ENCODE measurements around the gene TCAP.

The TCAP gene, protein sequence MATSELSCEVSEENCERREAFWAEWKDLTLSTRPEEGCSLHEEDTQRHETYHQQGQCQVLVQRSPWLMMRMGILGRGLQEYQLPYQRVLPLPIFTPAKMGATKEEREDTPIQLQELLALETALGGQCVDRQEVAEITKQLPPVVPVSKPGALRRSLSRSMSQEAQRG

DNA sequence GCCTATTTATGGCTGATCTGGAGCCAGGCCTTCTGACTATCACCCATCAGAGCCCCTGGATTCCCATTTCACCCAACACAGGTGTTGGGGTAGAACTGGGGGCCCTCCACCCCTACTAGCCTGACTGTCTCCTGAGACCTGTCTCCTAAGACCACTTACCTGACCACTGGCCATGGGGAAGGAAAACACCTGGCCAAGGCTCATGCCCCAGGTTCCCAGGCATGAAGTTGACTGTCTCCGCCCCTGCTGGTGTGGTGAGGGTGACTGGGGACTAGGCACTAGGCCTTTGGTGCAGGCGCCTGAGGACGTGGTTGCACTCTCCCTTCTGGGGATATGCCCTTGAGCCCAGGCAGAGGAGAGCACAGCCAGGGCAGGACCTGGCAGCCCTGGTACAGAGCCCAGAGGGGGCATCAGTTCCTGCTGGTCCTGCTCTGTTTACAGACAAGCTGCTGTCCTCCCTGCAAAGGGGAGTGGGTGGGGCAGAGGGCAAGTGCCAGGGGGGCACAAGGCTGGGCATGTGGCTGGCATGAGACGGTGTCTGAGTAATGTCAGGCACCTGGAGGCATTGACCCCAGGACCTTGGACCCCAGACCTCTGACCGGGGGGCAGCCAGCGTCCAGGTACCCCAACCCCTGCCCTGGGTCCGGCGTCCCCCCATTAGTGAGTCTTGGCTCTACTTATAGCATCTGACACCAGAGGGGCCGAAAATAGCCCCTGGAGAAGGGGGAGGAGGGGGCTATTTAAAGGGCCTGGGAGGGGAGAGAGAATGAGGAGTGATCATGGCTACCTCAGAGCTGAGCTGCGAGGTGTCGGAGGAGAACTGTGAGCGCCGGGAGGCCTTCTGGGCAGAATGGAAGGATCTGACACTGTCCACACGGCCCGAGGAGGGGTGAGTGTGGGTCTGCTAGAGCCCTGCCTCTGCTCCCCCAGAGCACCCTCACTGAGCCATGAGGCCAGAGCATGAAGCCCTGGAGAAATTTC lies at the start of gene TCAP:
Gene TCAP, plus strand, starts transcription at position 769 of the 981 bp plus-strand sequence. Its CDS starts 11 bp downstream, at position 780.
- no peak for DNase-seq

DNA sequence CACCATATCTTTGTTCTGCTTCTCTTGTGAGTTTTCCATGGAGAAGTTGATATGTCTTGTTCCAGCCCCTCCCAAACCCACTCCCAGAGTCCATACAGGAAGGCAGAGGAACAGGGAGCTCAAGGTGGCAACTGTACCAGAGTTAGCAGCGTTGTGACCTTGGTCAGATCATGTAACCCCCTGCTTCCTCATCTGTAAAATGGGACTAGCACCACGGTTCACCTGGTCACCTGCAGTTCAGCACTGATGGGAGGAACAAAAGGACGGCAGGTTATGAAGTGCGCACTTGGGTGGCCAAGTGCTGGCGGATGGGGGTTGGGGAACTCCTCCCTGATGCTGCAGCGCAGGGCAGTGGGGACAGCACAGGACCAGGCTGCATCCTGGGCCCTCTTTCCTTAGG lies 49.7 kb upstream of the TCAP start:
- no peak for DNase-seq

DNA sequence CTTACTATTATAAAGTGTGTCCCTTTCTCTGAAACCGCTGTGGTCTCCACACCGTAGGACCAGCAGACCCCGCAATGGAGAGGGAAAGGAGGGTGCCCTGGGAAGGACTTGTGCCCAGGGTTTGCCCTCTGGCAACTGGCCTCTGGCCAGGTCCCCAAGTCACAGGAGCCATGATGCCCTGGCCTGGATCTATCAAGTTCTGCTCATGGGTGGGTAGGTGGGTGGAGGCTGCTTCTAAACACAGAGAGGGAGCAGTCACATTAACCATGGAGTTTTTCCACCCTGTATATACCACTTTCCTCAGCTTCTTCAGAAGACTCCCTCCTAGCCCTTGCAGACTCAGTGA lies 48.1 kb upstream of the TCAP start:
- DNase-seq: no peak

DNA sequence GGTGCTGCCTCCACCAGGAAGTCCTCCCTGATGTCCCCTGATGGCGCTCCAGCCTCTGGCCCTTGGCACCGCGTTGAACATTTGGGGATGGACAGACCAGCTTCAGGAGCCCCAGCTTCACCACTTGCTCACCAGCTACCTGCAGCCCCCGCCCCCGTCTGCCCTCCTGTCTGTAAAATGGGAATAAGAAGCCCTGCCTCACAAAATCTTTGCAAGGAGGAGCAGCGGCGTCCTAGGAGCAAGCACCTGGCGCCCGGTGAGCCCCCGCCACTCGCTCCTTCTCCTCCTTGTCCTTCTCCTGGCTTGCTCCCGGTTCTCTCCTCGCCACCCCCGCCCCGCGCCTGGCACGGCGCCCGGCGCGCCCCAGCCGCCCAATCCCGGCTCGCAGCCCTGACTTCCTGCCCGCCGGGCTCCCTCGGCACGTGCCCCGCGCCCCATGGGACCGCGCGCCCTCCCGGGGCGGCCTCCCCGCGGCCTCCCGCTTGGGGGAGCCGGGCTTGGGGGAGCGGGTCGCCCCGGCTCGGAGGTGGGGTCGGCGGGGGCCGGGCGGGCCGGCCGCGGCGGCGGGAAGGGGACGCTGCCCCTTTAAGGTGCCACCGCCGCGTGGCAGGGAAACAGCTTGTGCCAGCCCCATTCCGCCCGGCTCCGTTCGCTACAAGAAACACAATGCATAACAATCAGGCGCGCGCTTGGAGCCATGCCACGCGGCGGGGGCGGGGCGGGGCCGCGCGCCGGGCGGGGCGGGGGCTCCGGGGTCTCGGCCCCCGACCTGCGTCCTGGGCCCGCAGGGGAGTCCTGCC lies 47.5 kb upstream of the TCAP start:
- peak; percentile 55 for DNase-seq

DNA sequence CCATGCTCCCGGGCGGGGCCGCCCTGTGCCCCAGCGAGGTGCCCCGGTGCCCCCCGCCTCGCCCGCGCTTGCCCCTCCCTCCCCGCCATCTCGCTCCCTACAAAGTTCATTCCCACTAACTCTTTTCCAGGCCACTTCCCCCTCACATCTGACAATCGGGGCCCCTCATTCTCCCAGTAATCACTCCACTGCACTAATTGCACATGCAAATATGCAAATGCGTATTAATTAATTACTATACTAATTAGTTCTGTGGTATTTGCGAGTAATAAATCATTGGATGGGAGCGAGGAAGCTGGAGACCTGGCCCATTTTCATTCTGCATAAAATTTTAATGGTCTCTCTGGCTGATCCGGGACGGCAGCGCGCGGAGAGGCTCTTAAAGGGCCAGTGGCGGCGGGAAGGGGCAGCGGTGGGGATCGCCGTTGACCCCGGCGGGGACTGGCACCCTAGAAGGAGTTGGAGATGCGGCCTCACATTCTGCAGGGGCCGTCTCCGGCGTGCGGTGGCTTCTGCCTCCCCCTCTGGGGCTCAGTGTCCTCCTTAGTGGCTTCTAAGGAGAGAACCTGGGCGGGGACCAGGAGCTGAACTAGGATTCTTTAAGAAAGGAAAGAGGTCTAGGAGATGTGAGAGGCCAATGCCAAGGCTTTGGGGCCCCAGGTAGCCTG lies 46.8 kb upstream of the TCAP start:
- no peak for DNase-seq

DNA sequence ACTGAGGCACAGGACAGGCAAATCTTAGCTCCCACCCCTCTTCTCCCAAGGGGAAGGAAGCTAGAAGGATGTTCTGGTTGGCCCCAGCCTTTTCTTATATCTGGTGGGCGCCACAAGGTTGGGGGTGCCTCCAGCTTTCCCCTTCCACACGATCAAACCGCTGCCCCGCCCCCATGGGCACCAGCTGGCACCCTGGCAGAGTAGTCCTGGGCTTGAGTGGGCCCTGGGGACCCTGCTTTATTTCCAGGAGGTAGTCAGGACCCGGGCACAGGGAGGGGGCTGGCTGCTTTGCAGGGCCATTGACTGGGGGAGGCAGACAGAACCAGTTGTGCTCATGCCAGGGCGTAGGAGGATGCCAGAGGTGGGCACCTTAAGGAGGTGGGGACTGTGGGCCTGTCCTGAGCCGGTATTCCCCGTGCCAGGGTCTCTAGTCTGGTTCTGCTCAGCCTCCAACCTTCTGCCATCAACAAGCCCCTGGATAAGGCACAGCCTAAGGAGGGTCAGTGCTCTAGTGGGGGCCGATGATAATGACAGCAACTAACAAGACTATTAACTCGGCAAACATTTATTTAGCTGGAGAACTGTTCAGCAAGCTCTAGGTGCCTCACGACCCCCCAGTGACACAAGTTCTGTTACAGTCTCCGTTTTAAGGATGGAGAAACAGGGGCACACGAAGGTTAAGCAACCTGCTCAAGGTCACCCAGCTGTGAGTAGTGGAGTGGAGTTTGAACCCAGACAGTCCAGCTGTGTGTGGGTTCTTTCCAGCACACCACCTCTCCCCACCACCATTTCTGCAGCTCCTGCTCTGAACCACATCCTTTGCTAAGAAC lies 46.0 kb upstream of the TCAP start:
- DNase-seq: no peak

DNA sequence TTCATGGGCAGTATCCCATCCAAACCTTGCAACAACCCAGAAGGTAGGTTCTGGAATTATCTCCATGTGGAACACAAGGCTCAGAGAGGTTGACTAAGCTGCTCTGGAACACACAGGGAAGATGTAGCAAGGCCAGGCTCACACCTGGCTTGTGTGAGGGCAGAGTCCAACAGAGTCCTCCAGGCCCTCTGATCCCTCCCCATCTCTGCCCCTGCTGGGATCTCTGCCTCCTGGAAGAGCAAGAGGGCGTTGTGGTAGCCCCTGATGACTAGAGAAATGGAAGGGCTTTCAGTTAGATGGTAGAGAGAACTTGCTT lies 45.4 kb upstream of the TCAP start:
- no peak for DNase-seq

DNA sequence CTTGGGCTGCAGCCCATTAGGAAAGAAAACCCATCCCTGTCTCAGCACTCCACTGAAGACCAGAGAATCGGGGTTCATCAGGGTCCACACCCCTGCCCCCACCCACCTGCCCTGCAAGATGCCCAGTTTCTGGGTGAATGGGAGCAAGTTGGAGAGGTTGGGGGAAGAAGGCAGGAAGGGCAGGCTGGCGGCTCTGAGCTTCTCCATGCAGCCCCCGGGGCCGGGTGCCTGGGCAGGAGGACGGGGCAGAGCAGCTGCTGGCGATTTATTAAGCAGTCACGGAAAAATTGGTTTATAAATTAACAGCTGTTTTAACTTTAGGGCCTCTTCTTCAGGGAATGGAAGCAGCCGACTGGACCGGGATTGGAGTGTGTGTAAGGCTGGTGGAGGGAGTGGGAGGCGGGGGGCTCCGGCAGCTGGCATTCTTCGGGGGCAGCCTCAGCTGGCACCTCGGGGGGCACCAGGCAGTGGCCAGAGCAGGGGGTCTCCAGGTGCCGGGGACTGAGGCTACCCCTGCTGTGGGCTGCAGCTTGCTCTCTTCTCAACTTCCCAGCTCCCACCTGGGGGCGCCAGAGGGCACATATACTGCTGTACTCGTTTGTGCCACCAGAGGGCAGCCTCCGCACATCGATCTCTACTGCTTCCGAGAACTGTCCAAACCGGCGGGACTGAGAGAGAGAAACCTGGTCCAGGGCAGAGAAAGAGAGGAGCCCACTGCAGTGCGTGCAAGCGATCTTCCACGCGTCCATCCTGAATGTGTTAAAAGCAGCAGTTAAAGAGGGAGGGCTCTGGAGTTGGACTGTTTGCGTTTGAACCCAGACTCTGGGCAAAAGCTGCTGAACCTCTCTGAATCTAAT lies 43.4 kb upstream of the TCAP start:
- DNase-seq: peak; percentile 90

DNA sequence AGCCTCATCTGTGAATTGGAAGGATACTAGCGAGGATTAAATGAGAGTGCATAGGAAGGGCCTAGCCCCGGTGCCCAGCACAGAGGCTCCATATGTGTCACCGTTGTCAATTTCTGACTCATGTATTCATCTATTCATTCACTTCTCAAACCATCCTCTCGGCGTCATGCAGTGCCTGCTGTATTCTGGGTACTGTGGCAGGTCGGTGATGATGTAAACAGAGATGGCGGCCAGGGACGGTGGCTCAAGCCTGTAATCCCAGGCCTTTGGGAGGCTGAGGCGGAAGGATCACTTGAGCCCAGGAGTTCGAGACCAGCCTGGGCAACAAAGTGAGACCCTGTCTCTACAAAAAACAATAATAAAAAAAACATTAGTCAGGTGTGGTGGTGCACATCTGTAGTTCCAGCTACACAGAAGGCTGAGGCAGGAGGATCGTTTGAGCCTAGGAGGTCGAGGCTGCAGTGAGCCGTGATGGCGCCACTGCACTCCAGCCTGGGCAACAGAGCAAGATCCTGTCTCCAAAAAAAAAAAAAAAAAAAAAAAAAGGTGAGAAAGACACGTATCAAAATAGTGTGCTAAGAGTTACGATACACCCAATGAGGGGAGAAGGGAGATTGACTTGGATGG lies 42.7 kb upstream of the TCAP start:
- DNase-seq: peak; percentile 55

DNA sequence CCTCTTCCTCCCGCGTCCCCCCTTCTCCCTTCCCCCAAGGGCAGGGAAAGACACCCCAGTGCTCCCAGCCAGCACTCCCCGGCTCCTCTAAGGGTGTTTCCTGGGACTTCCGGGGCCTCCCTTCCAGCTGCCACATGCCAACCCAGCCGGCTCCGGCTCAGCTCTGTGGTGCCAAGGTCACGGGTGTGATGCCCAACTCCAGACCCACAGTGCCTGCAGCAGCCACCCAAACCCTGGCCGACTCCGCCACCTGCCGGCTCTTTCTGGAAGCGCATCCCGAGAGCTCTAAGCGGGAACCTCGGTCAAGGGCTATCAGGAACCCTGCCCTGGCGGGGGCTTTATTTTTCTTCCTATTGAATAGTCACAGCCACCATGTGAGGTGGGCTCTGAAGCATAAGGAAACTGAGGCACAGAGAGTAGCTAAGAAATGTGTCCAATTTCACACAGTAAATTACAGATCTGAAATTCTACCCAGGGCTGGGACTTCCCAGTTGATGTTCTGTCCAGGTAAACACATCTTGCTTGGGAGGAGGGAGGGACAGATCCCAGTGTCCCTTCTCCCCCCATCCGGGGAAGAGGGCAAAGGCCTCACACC lies 41.7 kb upstream of the TCAP start:
- DNase-seq: peak; percentile 89

DNA sequence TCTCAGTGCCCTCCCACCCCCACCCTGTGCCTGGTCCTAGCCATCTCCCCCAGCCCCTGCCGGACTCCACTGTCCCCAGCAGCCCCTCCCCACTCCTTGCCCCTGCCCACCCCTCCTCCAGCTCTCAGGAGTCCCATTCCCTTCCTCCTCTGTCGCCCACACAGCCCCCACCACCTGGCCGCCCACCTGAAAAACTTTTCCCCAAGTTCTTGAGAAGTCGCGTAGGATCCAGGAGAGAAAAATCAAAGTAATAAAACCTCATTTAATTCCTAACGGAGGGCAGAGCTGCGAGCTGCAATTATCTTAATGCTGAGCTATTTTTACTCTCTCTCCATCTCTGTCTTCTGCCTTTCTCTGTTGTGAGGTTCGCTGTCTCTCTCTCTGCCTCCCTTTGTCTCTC lies 40.8 kb upstream of the TCAP start:
- DNase-seq: no peak

DNA sequence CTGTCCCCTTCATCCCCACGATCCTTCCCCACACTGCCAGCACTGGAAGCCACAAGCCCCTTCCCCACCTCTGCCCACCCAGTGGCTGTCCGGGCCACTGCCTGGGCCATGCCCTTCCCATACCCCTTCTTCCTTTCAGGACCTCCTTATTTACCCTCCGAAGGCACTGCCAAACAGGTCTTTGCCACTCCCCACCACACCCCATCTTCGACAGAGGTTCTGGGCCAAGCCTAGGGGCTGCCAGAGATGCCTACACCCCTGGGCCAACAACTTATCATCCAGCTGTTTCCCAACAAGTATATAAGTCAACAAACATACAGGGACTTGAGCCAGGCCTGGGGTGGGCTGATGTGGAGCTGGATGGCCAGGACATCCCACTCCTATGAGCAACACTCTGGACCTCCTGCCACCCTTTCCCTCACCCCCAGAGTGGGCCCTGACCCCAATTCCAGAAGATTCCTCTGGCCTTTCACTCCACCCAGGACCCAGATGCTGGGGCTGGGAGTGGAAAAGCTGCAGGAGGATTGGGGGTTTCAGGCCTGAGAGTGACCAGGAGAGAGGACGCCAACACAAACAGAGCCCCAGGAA lies 39.9 kb upstream of the TCAP start:
- no peak for DNase-seq

DNA sequence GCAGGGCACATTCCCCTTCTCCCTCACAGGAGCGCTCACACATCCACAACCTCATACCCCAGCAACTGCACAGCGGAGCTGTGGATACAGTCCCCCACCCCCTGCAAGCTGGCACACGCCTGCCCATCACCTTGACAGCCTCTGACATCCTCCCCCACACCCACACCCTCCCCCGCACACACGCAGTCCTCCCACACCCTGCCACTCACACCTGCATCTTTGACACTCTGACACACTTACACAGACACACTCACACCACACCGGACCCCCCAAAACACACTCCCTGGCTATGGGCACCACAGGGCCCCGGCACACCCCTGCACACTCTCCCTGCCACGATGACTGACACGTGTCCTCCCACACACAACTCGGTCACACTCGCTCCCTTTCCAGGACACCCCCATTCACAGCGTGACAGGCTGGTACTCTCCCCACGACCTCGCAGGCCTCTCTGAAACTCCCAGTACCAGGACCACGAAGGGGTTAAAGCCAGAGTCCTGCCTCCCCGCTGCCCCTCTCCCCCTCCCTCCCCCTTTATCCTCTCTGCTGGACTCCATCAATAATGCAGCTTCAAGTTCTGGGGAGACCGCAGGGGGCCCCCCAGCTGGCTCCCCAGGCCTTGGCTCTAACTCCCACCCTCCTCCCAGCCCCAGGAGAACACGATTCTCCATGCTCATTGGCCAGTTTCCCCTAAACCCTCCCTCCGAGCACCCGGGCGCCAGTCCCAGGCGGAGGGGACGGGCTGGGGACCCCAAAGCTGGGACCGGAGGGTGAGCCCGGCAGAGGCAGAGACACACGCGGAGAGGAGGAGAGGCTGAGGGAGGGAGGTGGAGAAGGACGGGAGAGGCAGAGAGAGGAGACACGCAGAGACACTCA lies 38.7 kb upstream of the TCAP start, which contains the start of gene PPP1R1B:
Gene PPP1R1B, plus strand, starts transcription at position 782 of the 876 bp plus-strand sequence. CDS start 441 bp downstream, outside the sequence.
- no peak for DNase-seq

DNA sequence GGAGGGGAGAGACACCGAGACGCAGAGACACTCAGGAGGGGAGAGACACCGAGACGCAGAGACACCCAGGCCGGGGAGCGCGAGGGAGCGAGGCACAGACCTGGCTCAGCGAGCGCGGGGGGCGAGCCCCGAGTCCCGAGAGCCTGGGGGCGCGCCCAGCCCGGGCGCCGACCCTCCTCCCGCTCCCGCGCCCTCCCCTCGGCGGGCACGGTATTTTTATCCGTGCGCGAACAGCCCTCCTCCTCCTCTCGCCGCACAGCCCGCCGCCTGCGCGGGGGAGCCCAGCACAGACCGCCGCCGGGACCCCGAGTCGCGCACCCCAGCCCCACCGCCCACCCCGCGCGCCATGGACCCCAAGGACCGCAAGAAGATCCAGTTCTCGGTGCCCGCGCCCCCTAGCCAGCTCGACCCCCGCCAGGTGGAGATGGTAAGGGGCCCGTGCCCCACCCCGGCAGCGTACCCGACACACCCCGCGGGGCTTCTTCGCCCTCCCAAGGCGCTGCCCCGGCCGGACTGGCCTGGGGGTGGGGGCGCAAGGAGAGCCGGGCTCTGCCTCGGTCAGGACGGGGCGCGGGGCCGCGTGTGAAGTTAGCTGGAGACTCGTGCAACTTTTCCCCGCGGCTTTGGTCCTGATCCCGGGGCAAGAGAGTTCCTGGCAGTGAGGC lies 38.0 kb upstream of the TCAP start:
- DNase-seq: no peak

DNA sequence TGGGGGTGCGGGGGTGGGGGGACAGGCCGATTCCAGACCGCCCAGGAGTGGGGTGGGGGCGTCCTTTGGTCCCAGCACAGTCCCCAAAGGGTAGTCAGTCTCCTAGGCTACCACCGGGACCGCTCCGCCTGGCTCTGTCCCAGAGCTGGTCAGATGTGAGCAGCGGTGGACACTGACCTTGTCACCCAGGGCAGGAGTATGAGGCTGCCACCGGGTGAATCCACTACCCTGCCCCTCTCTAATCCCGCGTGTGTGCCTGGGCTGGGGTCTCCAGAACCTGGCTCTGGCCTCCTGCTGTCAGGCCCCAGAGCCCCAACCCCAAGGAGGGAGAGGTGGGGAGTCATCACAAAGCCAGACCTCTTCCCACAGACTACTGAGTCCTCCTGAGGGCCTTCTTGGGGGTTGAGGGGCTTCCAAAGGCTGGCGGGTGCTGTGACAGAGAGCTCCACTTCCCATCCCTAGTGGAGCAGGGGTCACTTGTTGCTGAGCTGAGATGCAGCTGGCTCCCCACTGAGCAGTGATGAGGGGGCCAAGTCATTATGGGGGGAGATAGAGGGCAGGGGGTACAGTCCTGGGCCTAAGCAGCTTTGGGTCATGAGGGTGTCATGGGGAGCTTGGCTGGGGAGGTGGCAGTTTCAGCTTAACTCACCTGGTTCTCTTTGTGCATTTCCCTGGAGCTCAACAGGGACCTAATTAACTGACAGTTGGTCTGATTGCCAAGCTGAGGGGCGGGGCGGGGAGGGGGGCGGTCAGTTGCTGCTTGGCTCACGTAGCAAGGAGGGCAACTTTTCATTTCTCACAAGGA lies 37.2 kb upstream of the TCAP start:
- DNase-seq: no peak

DNA sequence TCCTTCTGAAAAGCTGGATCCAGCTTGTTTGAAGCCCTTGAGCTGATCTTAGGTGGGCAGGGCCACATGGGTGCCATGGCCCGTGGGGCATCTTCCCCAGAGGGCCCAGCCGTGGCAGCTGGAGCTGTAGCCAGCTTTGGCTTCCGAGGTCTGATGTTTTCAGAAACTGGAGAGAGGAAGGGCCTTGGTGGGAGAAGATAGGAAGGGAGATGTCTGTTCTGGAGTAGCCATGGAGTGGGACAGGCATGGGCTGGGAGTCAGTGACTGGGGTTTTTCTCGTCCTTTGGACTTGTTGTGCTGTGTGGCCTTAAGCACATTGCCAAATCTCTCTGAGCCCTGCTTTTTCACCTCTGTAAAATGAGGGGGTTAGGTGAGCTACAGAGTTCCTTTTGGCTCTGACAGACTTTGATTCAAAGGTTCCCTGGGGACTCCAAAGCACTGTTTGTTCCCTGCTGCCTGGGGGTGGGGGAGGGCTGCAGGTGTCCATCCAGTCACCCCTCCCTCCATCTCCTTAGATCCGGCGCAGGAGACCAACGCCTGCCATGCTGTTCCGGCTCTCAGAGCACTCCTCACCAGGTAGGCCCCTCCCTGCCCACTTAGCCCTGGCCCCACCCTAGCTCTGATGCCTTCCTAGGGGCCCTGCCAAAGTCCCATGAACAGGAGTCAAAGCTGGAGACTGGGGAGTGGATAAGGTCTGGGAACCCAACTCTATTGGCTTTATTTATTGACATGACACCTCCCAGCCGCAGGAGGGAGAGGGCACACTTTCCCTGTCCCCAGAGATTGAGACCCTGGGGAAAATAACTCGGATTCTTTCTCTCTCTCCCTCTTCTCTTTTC lies 36.3 kb upstream of the TCAP start:
- DNase-seq: no peak

Measured in CD4-positive, alpha-beta T cell treated with Interleukin-21 for 1 hour (primary cell).